KMS-11 (cell line): ENCODE measurements around the gene ARHGAP42.

Experiments
- H2AFZ ChIP-seq: fragments of 200-600 bp; sonication (generic); 2 replicates; pipeline ENCODE4 v1.6.1; 2016; ENCODE audit warnings: antibody characterized with exemption, mixed run types, low read depth
- H3K27ac ChIP-seq: fragments of 200-600 bp; sonication (generic); 2 replicates; pipeline ENCODE4 v1.6.1; 2016; ENCODE audit warnings: mild to moderate bottlenecking, mixed run types
- H3K27me3 ChIP-seq: fragments of 200-600 bp; sonication (generic); 2 replicates; pipeline ENCODE4 v1.6.1; 2017; ENCODE audit warnings: mild to moderate bottlenecking, low read depth, mixed run types, moderate library complexity; ENCODE audit not compliant: insufficient read depth
- H3K36me3 ChIP-seq: fragments of 200-600 bp; sonication (generic); 2 replicates; pipeline ENCODE4 v1.6.1; 2017; ENCODE audit warnings: mild to moderate bottlenecking, mixed run types; ENCODE audit not compliant: insufficient read depth
- H3K4me1 ChIP-seq: fragments of 200-600 bp; sonication (generic); 2 replicates; pipeline ENCODE4 v1.6.1; 2016; ENCODE audit warnings: mild to moderate bottlenecking, low read depth, mixed run types; ENCODE audit not compliant: poor library complexity, severe bottlenecking
- H3K4me2 ChIP-seq: fragments of 200-600 bp; sonication (generic); 2 replicates; pipeline ENCODE4 v1.7.0; 2016; ENCODE audit warnings: mild to moderate bottlenecking, mixed run types
- H3K4me3 ChIP-seq: fragments of 200-600 bp; sonication (generic); IDR thresholded peaks from 2 replicates; pipeline ENCODE4 v1.6.1; 2017; ENCODE audit warnings: low read depth, low read length, mixed read lengths; ENCODE audit not compliant: insufficient read depth
- H3K79me2 ChIP-seq: fragments of 200-600 bp; sonication (generic); 2 replicates; pipeline ENCODE4 v1.6.1; 2016; ENCODE audit warnings: low read depth, mixed run types; ENCODE audit not compliant: insufficient read depth
- H3K9ac ChIP-seq: fragments of 200-600 bp; sonication (generic); 2 replicates; pipeline ENCODE4 v1.6.1; 2016; ENCODE audit warnings: mild to moderate bottlenecking, mixed run types
- H4K20me1 ChIP-seq: fragments of 200-600 bp; sonication (generic); 2 replicates; pipeline ENCODE4 v1.6.1; 2016; ENCODE audit warnings: mild to moderate bottlenecking, mixed run types; ENCODE audit not compliant: insufficient read depth
- TF ChIP-seq, protein P1 (sequence below): fragments of 200-600 bp; sonication (generic); conservative IDR thresholded peaks from 2 replicates; pipeline ENCODE4 v1.6.1; 2017; ENCODE audit warnings: low read depth, mild to moderate bottlenecking, antibody characterized with exemption, low read length, moderate library complexity, mixed read lengths

ARHGAP42 gene

DNA sequence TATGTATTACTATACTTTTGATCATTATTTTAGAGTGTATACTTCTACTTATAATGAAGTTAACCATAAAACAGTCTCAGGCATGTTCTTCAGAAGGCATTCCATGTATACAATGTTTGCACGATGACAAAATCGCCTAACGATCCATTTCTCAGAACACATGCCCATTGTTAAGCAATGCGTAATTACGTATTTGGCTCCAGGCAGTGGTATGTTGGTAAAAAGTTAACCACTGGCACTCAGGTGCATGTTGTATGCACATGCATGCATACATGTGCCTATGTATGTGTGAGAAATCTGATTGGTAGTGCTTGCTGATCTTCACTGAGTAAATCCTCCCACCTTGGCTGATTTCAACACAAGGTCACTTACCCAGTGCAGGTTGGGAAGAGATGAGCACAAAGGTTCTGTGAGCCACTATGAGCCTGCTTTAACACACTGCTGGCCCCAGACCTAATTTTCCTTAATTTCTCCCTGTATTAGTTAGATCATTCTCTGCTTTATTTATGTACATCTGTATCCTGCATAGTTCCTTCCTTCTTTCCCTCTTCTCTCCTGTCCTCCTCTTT, 164.6 kb downstream of the ARHGAP42 start:
- no peak overlapping the region for H2AFZ ChIP-seq
- H3K79me2 ChIP-seq, result no peaks in the 10 kb centered on the region

DNA sequence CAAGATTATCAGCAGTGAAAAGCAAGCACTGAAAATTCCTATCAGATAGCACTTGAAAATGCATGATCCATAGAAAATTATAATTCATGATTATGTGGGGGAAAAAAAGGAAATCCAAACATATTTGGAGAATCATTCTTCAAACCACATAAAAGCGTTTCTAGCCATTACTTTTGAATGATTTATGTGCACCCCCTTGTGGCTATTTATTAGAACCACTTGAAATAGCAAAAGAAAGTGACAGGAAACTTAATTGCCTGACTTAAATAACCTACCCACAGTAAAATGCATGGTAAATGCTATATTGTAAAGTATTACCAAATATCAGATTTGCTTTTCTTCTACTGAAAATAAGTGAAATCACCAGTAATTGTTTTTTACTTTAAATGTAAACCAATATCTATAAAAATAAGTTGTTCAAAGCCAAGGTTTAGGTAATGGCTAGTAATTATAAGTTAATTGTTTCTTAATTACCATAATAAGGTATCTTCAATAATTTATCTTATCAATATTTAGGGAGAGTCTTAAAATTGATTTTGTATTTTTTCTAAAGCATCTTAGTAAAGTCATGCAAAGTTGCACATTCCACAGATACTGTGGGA, 168.5 kb downstream of the ARHGAP42 start:
- Histone ChIP-seq H3K36me3 (no peaks in the 10 kb centered on the region), H3K27ac (no peak overlapping the region), H3K4me1 (no peaks in the 10 kb centered on the region)

More for the DNA sequence above, 164.6 kb downstream of the ARHGAP42 start:
- Histone ChIP-seq H3K4me3 (no peak overlapping the region), H3K27me3 (no peaks in the 10 kb centered on the region), H3K4me1 (no peaks in the 10 kb centered on the region), H3K9ac (no peak overlapping the region), H3K4me2 (no peak overlapping the region), H4K20me1 (no peaks in the 10 kb centered on the region), H3K27ac (no peak overlapping the region), H3K36me3 (no peaks in the 10 kb centered on the region)
- TF ChIP-seq, protein P1, sequence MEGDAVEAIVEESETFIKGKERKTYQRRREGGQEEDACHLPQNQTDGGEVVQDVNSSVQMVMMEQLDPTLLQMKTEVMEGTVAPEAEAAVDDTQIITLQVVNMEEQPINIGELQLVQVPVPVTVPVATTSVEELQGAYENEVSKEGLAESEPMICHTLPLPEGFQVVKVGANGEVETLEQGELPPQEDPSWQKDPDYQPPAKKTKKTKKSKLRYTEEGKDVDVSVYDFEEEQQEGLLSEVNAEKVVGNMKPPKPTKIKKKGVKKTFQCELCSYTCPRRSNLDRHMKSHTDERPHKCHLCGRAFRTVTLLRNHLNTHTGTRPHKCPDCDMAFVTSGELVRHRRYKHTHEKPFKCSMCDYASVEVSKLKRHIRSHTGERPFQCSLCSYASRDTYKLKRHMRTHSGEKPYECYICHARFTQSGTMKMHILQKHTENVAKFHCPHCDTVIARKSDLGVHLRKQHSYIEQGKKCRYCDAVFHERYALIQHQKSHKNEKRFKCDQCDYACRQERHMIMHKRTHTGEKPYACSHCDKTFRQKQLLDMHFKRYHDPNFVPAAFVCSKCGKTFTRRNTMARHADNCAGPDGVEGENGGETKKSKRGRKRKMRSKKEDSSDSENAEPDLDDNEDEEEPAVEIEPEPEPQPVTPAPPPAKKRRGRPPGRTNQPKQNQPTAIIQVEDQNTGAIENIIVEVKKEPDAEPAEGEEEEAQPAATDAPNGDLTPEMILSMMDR, result no peak

DNA sequence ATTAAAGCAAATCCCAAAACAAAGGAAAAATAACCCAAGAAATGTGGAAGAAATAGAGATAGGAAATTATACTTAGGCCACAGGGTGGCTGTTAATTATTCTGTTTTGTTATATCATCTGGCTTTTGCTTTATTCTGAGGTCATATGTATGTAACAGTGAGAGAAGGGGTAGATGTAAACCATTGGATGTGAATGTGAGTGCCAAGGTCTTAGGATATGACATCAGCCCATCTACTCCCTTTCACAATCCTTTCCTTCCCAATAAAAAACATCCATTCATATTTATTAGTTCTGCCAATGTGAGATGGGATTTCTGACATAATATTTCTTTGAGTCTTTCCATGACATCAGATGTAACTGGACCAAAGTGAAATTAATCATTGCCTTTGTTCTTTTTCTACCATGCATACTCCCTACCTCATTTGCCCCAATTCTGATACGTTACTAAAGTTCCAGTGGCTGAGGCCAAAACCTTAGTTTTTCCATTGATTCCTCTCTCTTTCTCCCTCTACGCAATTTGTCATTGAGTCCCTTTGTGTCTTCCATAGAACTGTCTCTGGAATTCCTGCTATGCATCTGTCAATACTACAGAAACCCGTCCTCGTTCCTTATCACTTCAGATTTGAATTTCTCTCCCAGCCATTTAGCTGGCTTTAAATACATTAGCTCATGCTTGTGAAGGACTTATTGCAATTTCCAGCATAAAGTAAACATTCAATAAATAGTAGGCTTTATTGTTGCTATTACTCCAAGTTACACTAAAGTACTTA, 170.3 kb downstream of the ARHGAP42 start:
- TF ChIP-seq, protein P1, result no peak
- H3K4me2 ChIP-seq, result no peak overlapping the region
- H3K4me1 ChIP-seq, result peaks cover 6% of the 10 kb centered on the region
- H4K20me1 ChIP-seq, result no peaks in the 10 kb centered on the region
- no peak overlapping the region for H3K4me3 ChIP-seq
- H3K27ac ChIP-seq, result no peak overlapping the region
- no peaks in the 10 kb centered on the region for H3K79me2 ChIP-seq
- H3K36me3 ChIP-seq, result no peaks in the 10 kb centered on the region
- no peak overlapping the region for H2AFZ ChIP-seq
- no peak overlapping the region for H3K9ac ChIP-seq
- no peaks in the 10 kb centered on the region for H3K27me3 ChIP-seq

More for the DNA sequence above, 168.5 kb downstream of the ARHGAP42 start:
- Histone ChIP-seq H3K9ac (no peak overlapping the region), H3K4me3 (no peak overlapping the region), H2AFZ (no peak overlapping the region), H3K79me2 (no peaks in the 10 kb centered on the region), H4K20me1 (no peaks in the 10 kb centered on the region), H3K27me3 (no peaks in the 10 kb centered on the region), H3K4me2 (no peak overlapping the region)
- TF ChIP-seq, protein P1, result peak; percentile 53

DNA sequence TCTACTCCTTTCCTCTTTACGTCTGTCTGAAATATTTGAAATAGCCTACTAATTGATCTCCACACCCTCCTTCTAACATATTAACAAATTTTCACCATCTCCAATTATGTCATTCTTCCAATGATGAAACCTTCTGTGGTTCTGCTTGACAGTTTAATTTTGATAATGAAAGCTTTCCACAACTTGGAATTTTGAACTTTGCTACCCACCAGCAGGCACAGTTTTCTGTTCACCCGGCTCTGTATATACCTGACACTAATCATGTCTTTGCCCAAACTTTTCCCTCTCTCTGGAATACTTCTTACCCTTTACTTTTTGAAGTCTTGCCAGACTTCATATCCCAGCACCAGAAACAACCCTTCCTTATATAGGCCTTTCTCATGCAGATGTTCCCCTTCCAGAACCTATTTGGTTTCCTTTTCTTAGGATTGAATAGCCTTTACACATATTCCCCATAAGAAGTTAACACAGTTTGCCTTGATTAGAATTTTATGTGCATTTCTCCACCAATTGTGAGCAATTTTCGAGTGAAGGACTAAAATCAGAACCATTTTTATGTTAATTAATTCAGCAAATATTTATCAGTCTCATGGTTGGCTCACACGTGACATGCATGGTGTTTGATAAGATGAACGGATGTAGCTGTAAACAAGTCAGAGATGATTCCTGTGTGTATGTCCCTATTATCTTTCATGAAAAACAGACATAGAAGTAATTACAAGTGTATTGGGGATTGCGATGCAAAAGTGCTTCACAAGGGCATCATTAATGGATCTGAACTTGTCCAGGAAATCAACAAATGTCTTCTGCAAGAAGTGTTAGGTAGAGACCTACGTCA, 173.4 kb downstream of the ARHGAP42 start:
- no peak overlapping the region for H3K27ac ChIP-seq
- H3K36me3 ChIP-seq, result no peaks in the 10 kb centered on the region
- H3K4me1 ChIP-seq, result peaks cover 32% of the 10 kb centered on the region
- H3K4me3 ChIP-seq, result no peak overlapping the region
- no peaks in the 10 kb centered on the region for H3K27me3 ChIP-seq
- H3K4me2 ChIP-seq, result no peak overlapping the region
- no peak overlapping the region for H3K9ac ChIP-seq
- TF ChIP-seq, protein P1, result no peak
- no peaks in the 10 kb centered on the region for H3K79me2 ChIP-seq
- no peak overlapping the region for H2AFZ ChIP-seq
- H4K20me1 ChIP-seq, result no peaks in the 10 kb centered on the region
